ENCODE results near the gene PAX5. TPM values are rescaled to one million over a fixed set of nuclear protein-coding genes. Genes with fewer than 3 reads are reported as not detected.

The PAX5 gene
- polyA plus RNA-seq, 1 experiment: not detected

- POLR2A ChIA-PET: no interaction called here
- no peak overlapping the region for H3K4me3 ChIP-seq (ENCODE audit: low read depth, low read length)
- TF ChIP-seq CTCF (IDR thresholded peaks at IDR 0.05; ENCODE audit: insufficient read depth, low read depth, low read length): no peak
- H3K36me3 ChIP-seq (ENCODE audit: control insufficient read depth, insufficient read depth, low read length): no peaks in the 10 kb centered on the region
- H3K27me3 ChIP-seq (ENCODE audit: control insufficient read depth, insufficient read depth, low read length): peaks cover 33% of the 10 kb centered on the region
- DNase-seq (ENCODE audit: low read depth): no peak
- CTCF ChIA-PET: no interaction called here
These were observed 133.8 kb downstream of the PAX5 start for GRCh38 chr9:36900136-36900855.

DNA sequence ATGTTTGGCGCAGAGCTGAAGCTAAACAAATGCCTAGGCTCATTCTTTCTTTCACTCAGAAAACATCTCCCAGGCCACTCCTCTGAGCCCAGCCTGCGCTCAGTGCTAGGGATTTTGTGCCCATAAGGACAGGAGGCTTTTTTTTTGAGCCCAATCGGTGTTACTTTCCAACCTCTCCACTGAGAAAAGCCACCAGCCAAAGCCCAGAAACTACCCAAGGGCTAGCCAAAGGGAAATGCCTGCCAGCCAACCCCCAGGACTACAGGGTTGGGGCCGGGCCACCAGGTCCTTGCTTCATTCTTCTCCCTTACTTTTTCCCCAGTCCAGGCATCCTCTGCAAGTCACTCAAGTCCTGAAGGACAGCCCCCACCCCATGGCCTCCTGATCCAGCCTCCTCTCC lies 134.7 kb downstream of the PAX5 start:
- Histone ChIP-seq H3K36me3 (ENCODE audit: control insufficient read depth, insufficient read depth, low read length) (no peaks in the 10 kb centered on the region), H3K4me3 (ENCODE audit: low read depth, low read length) (no peak overlapping the region), H3K27me3 (ENCODE audit: control insufficient read depth, insufficient read depth, low read length) (peaks cover 32% of the 10 kb centered on the region)
- ChIA-PET POLR2A (no interaction called here), CTCF (no interaction called here)
- no peak for DNase-seq (ENCODE audit: low read depth)
- TF ChIP-seq CTCF (IDR thresholded peaks at IDR 0.05; ENCODE audit: insufficient read depth, low read depth, low read length): no peak

GRCh38 chr9:36898431-36899020 lies 135.5 kb downstream of the PAX5 start:
- no peak for TF ChIP-seq CTCF (IDR thresholded peaks at IDR 0.05; ENCODE audit: insufficient read depth, low read depth, low read length)
- DNase-seq (ENCODE audit: low read depth): no peak
- CTCF ChIA-PET: interaction anchor here (0.6 kb wide), 1 partner anchor 23 kb away, joined by 3 read pairs; no protein-coding TSS in a partner anchor

DNA sequence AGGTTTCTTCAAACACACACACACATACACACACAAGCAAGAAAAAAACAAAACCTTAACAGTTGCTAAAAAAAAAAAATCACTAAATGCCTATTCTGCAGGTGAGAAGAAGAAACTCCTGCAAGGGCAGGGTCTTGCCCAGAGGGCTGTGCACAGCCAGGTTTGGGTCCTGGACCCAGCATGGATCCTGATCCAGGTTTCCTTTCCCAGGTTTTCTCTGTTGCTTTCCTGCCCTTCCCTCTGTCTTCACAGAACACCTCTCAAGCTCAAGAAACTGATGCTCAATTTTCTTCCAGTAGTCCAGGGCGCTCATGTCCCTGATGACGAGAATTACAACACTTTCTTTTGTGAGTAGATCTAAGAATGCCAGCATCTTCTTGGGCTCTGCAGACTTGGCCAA lies 136.6 kb downstream of the PAX5 start:
- Histone ChIP-seq H3K4me3 (ENCODE audit: low read depth, low read length) (no peak overlapping the region), H3K36me3 (ENCODE audit: control insufficient read depth, insufficient read depth, low read length) (no peaks in the 10 kb centered on the region), H3K27me3 (ENCODE audit: control insufficient read depth, insufficient read depth, low read length) (peaks cover 27% of the 10 kb centered on the region)
- no peak for DNase-seq (ENCODE audit: low read depth)
- POLR2A ChIA-PET: no interaction called here
- no peak for TF ChIP-seq CTCF (IDR thresholded peaks at IDR 0.05; ENCODE audit: insufficient read depth, low read depth, low read length)
- CTCF ChIA-PET: interaction anchor here (1.1 kb wide), 1 partner anchor 22 kb away, joined by 3 read pairs; no protein-coding TSS in a partner anchor

More at GRCh38 chr9:36898431-36899020, 135.5 kb downstream of the PAX5 start:
- Histone ChIP-seq H3K36me3 (ENCODE audit: control insufficient read depth, insufficient read depth, low read length) (no peaks in the 10 kb centered on the region), H3K27me3 (ENCODE audit: control insufficient read depth, insufficient read depth, low read length) (peaks cover 31% of the 10 kb centered on the region), H3K4me3 (ENCODE audit: low read depth, low read length) (no peak overlapping the region)
- POLR2A ChIA-PET: no interaction called here

- ChIA-PET CTCF (interaction anchor here (1.1 kb wide), 2 partner anchors 22 to 24 kb away, joined by 3 read pairs; no protein-coding TSS in a partner anchor), POLR2A (no interaction called here)
- Histone ChIP-seq H3K4me3 (ENCODE audit: low read depth, low read length) (no peak overlapping the region), H3K36me3 (ENCODE audit: control insufficient read depth, insufficient read depth, low read length) (no peaks in the 10 kb centered on the region), H3K27me3 (ENCODE audit: control insufficient read depth, insufficient read depth, low read length) (peaks cover 30% of the 10 kb centered on the region)
- DNase-seq (ENCODE audit: low read depth): no peak
- no peak for TF ChIP-seq CTCF (IDR thresholded peaks at IDR 0.05; ENCODE audit: insufficient read depth, low read depth, low read length)
These were observed 137.0 kb downstream of the PAX5 start for GRCh38 chr9:36897019-36897418.

Data from BJ (cell line).